Mesothelial cell of epicardium (in vitro differentiated cells): ENCODE results near the gene RUSC1. TPM values are rescaled to one million over a fixed set of nuclear protein-coding genes. Genes with fewer than 3 reads are reported as not detected.
"Not testable (repeated sequence)": the region's sequence is repeated elsewhere in the genome, so short reads cannot be mapped to it uniquely, and the experiment has no call there.

Experiments used
- DNase-seq, 2 experiments: peaks; one replicate each; pipeline ENCODE4 v3.0.0; 2021; ENCODE audit warnings: low spot score in 2 of 2; ENCODE audit not compliant: unreplicated experiment in 2 of 2
- H3K27ac Mint-ChIP-seq: 2 replicates; pipeline ENCODE4 v1.8.0; 2021; ENCODE audit warnings: mixed read lengths
- H3K27me3 Mint-ChIP-seq: 2 replicates; pipeline ENCODE4 v1.8.0; 2021; ENCODE audit warnings: low read depth, mixed read lengths
- H3K36me3 Mint-ChIP-seq: 2 replicates; pipeline ENCODE4 v1.8.0; 2021; ENCODE audit warnings: mixed read lengths
- H3K4me1 Mint-ChIP-seq: 2 replicates; pipeline ENCODE4 v1.8.0; 2021; ENCODE audit warnings: mixed read lengths
- H3K4me3 Mint-ChIP-seq: 2 replicates; pipeline ENCODE4 v1.8.0; 2021; ENCODE audit warnings: mild to moderate bottlenecking, moderate library complexity, mixed read lengths
- H3K9me3 Mint-ChIP-seq: 2 replicates; pipeline ENCODE4 v1.8.0; 2021; ENCODE audit warnings: mixed read lengths
- total RNA-seq: library from RNA; stranded (reverse); gene quantifications from 3 replicates; pipeline ENCODE4 v1.2.1, GENCODE V29; 2021
- TF ChIP-seq, protein P1 (sequence below): fragments of 200-600 bp; sonication (generic); IDR thresholded peaks from one replicate; pipeline ENCODE4 v1.5.0; 2021; ENCODE audit warnings: antibody characterized with exemption; ENCODE audit not compliant: unreplicated experiment

Gene RUSC1
- total RNA-seq, 1 donor from 2014 or later = 55.5 TPM

DNA sequence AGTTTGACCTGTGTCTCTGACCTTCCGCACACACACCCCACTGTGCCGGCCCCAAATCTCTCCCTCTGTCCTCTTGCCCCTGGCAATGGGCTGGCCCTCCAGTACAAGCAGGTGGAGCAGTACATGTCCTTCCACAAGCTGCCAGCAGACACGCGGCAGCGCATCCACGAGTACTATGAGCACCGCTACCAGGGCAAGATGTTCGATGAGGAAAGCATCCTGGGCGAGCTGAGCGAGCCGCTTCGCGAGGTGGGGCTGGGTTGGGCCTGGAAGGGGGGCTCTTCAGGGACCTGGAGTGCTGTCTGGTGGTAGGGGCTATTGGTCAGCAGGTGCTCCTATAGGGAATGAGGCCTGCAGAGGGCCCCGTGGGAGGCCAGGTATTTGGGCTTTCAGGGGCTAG, 35.6 kb upstream of the RUSC1 start:
- no peak overlapping the region for H3K27ac Mint-ChIP-seq
- no peaks in the 10 kb centered on the region for H3K27me3 Mint-ChIP-seq
- TF ChIP-seq, protein P1, sequence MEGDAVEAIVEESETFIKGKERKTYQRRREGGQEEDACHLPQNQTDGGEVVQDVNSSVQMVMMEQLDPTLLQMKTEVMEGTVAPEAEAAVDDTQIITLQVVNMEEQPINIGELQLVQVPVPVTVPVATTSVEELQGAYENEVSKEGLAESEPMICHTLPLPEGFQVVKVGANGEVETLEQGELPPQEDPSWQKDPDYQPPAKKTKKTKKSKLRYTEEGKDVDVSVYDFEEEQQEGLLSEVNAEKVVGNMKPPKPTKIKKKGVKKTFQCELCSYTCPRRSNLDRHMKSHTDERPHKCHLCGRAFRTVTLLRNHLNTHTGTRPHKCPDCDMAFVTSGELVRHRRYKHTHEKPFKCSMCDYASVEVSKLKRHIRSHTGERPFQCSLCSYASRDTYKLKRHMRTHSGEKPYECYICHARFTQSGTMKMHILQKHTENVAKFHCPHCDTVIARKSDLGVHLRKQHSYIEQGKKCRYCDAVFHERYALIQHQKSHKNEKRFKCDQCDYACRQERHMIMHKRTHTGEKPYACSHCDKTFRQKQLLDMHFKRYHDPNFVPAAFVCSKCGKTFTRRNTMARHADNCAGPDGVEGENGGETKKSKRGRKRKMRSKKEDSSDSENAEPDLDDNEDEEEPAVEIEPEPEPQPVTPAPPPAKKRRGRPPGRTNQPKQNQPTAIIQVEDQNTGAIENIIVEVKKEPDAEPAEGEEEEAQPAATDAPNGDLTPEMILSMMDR = no peak

DNA sequence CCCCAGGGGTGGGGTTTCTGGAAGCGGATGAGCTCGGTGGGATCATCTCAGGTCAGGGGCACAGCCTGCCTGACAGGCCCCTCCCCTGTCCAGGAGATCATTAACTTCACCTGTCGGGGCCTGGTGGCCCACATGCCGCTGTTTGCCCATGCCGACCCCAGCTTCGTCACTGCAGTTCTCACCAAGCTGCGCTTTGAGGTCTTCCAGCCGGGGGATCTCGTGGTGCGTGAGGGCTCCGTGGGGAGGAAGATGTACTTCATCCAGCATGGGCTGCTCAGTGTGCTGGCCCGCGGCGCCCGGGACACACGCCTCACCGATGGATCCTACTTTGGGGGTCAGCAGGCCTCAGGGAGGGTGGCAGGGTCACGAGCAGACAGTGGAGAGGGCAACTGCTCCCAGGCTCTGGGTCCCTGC, 35.1 kb upstream of the RUSC1 start:
- no peak for DNase-seq
- Mint-ChIP-seq H3K27ac (no peak overlapping the region), H3K27me3 (no peaks in the 10 kb centered on the region), H3K36me3 (peaks cover 14% of the 10 kb centered on the region), H3K9me3 (no peaks in the 10 kb centered on the region), H3K4me3 (no peak overlapping the region), H3K4me1 (no peaks in the 10 kb centered on the region)
- TF ChIP-seq, protein P1 = no peak

More for the DNA sequence above, 35.6 kb upstream of the RUSC1 start:
- H3K4me1 Mint-ChIP-seq = no peaks in the 10 kb centered on the region
- H3K9me3 Mint-ChIP-seq = no peaks in the 10 kb centered on the region
- DNase-seq = no peak
- peaks cover 14% of the 10 kb centered on the region for H3K36me3 Mint-ChIP-seq
- H3K4me3 Mint-ChIP-seq = no peak overlapping the region

DNA sequence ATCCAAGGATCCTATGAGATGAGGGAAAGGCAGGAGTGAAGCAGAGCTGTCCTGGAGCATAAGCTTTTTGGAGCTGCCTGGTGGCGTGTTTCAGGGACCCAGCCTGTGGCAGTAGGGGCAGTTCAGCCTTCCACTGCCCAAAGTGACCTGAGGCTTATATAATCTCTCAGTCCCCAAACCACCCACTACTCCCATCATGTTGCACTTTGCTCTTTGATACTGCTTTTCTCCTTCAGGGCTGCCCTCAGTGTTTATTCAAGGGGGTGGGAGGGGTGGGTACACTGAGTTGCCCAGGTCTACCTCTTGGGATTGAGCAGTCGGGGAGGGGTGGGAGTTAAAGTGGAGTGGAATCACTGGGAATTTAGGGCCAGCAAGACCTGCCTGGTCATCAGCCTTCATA, 34.1 kb upstream of the RUSC1 start:
- Mint-ChIP-seq H3K4me1 (no peaks in the 10 kb centered on the region), H3K27ac (no peak overlapping the region)

DNA sequence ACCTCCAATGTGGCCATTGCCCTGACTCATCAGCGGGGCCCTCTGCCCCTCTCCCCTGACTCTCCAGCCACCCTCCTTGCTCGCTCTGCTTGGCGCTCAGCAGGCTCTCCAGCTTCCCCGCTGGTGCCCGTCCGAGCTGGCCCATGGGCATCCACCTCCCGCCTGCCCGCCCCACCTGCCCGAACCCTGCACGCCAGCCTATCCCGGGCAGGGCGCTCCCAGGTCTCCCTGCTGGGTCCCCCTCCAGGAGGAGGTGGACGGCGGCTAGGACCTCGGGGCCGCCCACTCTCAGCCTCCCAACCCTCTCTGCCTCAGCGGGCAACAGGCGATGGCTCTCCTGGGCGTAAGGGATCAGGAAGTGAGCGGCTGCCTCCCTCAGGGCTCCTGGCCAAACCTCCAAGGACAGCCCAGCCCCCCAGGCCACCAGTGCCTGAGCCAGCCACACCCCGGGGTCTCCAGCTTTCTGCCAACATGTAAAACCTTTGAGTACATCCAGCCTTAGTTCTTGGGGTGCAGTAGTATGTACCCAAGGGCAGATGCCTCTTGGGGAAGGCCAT, 32.6 kb upstream of the RUSC1 start:
- H3K4me3 Mint-ChIP-seq = no peak overlapping the region
- H3K27me3 Mint-ChIP-seq = no peaks in the 10 kb centered on the region
- TF ChIP-seq, protein P1 = no peak
- peaks cover 8% of the 10 kb centered on the region for H3K36me3 Mint-ChIP-seq
- DNase-seq = no peak
- H3K27ac Mint-ChIP-seq = no peak overlapping the region
- H3K9me3 Mint-ChIP-seq = no peaks in the 10 kb centered on the region
- H3K4me1 Mint-ChIP-seq = no peaks in the 10 kb centered on the region

More for the DNA sequence above, 34.1 kb upstream of the RUSC1 start:
- Mint-ChIP-seq H3K4me3 (no peak overlapping the region), H3K27me3 (no peaks in the 10 kb centered on the region), H3K9me3 (no peaks in the 10 kb centered on the region), H3K36me3 (peaks cover 14% of the 10 kb centered on the region)
- no peak for DNase-seq
- TF ChIP-seq, protein P1 = no peak

DNA sequence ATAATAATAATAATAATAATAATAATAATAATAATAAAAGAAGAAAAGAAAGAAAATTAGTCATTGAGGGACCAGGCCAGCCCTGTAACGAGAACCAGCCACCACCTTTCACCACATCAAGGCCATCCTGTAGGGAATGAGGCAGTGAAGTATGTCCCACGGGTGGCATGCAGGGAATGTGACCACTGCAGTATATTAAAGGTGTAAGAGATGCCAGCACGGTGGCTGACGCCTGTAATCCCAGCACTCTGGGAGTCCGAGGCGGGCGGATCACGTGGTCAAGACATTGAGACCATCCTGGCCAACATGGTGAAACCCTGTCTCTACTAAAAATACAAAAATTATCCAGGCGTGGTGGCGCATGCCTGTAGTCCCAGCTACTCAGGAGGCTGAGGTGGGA, 29.7 kb upstream of the RUSC1 start:
- not testable (repeated sequence) for H3K36me3 Mint-ChIP-seq, H3K27ac Mint-ChIP-seq, H3K4me1 Mint-ChIP-seq, H3K27me3 Mint-ChIP-seq, DNase-seq, H3K9me3 Mint-ChIP-seq, H3K4me3 Mint-ChIP-seq

DNA sequence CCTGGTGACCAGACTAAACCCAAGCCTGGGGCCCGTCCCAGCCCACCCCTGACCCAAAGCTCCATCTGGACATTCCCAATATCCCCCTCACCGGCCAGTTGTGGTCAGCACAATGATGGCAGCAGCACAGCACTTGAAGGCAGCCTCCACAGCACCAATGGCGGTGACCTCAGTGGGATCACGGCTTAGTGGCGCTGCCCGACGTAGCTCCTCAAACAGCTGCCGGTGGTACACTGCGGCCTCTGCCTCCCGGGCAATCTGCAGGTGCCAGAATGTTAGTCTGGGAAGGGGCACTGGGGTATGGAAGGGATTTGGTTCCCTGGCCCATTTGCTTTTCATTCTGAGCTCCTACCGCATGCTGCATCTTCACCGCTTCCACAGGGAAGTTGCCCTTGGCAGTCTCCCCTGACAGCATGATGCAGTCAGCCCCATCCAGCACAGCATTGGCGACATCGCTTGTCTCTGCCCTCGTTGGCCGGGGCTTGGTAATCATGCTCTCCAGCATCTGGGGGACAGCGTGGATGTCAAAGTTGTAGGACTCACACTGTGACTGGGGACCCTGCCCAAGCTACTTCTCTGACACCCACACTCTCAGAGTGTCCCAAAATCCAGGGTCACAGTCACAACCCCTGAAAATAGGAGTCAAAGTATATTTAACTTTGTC, 27.5 kb upstream of the RUSC1 start:
- no peak for DNase-seq
- Mint-ChIP-seq H3K27ac (no peak overlapping the region), H3K4me3 (no peak overlapping the region), H3K4me1 (peaks cover 13% of the 10 kb centered on the region), H3K9me3 (no peaks in the 10 kb centered on the region), H3K36me3 (peaks cover 8% of the 10 kb centered on the region), H3K27me3 (peaks cover 5% of the 10 kb centered on the region)
- TF ChIP-seq, protein P1 = no peak
